AG10803 (cell line): ENCODE results near the gene GPR78.

Experiments used
- DNase-seq: peaks from one replicate; pipeline ENCODE4 v3.0.0; 2010; ENCODE audit warnings: low read depth
- H3K4me3 ChIP-seq: 2 replicates; pipeline ENCODE4 v1.5.1; 2011; ENCODE audit warnings: mild to moderate bottlenecking, low read length, control low read depth
- TF ChIP-seq, protein P1 (sequence below): conservative IDR thresholded peaks from 2 replicates; pipeline ENCODE4 v1.5.1; 2011; ENCODE audit warnings: mild to moderate bottlenecking, low read length, control low read depth, inconsistent platforms

GPR78 gene

DNA sequence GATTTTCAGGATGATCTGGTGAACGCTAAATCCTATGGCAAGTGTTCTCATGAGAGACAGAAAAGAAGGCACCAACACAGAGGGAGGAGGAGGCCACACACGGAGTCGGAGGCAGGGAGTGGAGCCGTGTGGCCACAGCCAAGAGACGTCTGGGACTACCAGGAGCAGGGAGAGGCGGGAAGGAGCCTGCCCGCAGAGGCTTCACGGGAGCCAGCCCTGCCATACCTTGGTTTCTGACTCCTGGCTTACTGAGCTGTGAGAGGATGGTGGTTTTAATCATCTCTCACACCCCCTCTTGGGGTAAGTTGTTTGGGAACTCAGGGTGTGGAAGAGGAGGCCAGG, 33.5 kb upstream of the GPR78 start:
- no peak for DNase-seq
- no peak overlapping the region for H3K4me3 ChIP-seq
- TF ChIP-seq, protein P1, sequence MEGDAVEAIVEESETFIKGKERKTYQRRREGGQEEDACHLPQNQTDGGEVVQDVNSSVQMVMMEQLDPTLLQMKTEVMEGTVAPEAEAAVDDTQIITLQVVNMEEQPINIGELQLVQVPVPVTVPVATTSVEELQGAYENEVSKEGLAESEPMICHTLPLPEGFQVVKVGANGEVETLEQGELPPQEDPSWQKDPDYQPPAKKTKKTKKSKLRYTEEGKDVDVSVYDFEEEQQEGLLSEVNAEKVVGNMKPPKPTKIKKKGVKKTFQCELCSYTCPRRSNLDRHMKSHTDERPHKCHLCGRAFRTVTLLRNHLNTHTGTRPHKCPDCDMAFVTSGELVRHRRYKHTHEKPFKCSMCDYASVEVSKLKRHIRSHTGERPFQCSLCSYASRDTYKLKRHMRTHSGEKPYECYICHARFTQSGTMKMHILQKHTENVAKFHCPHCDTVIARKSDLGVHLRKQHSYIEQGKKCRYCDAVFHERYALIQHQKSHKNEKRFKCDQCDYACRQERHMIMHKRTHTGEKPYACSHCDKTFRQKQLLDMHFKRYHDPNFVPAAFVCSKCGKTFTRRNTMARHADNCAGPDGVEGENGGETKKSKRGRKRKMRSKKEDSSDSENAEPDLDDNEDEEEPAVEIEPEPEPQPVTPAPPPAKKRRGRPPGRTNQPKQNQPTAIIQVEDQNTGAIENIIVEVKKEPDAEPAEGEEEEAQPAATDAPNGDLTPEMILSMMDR = no peak

GRCh38 chr4:8547108-8547911, 32.9 kb upstream of the GPR78 start:
- no peak overlapping the region for H3K4me3 ChIP-seq
- DNase-seq = peak; percentile 41
- TF ChIP-seq, protein P1 = 0 out of 2 replicates have a peak, but pooled peaks have one; percentile 4

DNA sequence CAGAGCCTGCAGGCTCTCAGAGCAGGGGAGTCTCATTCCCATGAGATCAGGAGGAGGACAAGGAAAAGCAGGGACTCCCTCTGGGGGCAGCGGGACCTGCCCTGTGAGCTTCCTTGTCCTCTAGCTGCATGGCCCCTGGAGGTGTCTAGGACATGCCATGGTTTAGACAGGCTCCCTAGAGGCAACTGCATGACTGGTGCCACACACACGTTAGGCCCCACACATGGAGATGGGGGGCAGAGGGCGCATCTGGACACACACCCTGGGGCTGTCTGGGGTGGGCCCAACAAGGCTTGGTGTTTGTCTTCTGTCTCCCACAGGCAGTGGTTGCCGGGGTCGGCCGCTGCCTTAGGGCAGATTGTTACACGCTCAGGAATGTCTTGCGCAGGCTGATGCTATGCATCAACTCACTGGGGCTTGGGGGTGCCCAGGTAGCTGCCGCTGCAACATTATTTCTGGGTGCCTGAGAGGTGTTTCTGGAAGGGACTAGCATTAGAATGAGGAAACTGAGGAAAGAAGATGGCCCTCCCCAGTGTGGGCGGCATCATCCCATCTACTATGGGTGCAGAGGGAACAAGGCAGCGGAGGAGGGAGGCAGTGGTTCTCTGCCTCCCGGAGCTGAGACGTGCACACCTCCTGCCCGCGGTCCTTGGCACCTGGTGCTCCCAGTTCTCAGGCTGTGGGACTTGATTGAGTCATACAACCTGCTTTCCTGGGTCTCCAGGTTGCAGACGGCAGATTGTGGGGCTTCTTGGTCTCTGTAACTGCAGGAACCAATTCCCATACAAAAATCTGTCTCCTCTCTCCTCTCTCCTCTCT, 32.1 kb upstream of the GPR78 start:
- H3K4me3 ChIP-seq = no peak overlapping the region
- TF ChIP-seq, protein P1 = no peak
- no peak for DNase-seq

DNA sequence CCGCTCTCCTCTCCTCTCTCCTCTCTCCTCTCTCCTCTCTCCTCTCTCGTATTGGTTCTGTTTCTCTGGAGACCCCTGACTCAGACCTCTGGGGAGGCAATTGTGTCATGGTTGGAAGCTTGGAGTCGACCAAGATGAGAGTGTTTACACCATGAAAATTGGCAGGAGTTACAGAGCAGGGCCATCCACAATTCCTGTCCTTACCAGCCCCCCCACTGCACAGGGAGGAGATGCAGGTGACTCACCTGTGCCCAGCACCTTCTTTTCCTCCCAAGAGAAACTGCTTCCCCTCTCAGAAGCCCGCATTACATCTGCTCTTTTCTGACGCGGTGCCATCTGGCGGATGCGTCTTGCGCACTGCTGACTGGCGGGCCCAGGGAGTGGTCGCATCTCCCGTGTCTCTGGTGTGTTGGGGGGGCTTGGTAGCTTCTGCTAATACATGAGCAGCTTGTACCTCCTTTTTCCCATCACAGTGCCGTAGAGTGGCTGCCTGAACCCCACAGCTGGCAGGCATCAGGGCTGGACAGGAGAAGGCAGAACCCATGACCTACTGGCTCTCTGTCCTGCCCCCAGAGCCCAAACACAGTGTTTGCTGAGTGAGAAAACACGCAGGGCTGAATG, 31.4 kb upstream of the GPR78 start:
- TF ChIP-seq, protein P1 = no peak
- H3K4me3 ChIP-seq = no peak overlapping the region
- DNase-seq = no peak

DNA sequence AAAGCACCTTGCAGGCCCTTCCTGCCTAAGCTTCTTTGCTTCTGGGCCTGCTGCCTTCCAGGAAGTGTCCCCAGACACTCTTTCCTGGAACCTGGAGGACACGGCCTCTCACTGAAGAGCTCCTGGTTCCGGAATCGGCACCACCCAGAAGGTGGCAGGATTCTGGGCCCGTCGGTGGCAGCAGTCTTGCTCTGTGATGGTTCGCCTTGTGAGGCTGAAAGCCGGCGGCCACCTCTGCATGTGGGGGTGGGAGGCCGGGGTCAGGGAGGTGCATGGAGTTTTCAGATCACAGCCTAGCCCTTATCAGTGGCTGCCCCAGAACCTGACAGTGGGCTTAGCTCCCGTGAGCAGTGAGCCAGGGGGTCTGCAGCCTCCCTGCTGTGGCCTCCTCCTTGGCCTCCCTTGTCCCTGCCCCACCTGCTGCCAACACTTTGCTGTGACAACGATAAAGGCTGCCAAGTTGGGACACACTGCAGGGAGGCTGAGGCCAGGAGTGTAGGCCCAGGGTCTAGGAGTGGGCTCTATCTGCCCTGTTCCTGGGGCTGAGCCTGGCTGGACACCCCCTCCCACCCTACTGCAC, 30.8 kb upstream of the GPR78 start:
- TF ChIP-seq, protein P1 = no peak
- no peak for DNase-seq
- no peak overlapping the region for H3K4me3 ChIP-seq

DNA sequence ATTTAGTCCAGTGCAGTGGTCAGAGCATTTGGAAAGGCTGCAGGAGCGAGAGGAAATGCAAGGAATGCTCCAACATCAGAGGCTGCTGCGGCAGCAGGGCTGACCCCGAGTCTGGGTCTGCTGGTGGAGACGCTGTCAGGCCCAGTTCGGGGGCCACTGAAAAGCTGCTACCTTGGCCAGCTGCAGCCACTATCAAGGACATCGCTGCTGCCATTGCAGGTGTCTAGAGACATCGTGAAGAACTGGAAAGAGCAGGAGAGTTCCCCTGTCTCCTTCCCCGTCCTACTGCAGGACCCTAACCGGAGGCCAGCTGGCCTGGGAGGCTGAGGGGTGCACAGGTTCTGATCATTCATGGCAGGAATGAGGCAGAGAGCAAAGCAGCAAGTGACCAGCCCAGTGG, 29.5 kb upstream of the GPR78 start:
- no peak overlapping the region for H3K4me3 ChIP-seq
- no peak for DNase-seq
- TF ChIP-seq, protein P1 = no peak
